GM23338 (cell line): Measurements from ENCODE around the gene FYTTD1. TPM values are rescaled to one million over a fixed set of nuclear protein-coding genes. Genes with fewer than 3 reads are reported as not detected.

Experiments
- ATAC-seq: fragments of 200-7000 bp; cut with Tn5 transposase; 3 replicates; pipeline ENCODE4 v1.9.1; 2020
- DNase-seq: peaks from one replicate; pipeline ENCODE4 v3.0.0-alpha.2; 2015; ENCODE audit warnings: low spot score
- H2AFZ ChIP-seq: fragments of 200-600 bp; sonication (generic); 2 replicates; pipeline ENCODE4 v1.8.0; 2016; ENCODE audit warnings: antibody characterized with exemption, mild to moderate bottlenecking, moderate library complexity
- H3F3A ChIP-seq: fragments of 200-600 bp; sonication (generic); replicated peaks from 2 replicates; pipeline ENCODE4 v1.8.0; 2017; ENCODE audit warnings: antibody characterized with exemption, mixed run types, low read depth
- H3K27ac ChIP-seq: fragments of 200-600 bp; sonication (generic); 2 replicates; pipeline ENCODE4 v1.6.1; 2016; ENCODE audit warnings: low read depth
- H3K27me3 ChIP-seq: fragments of 200-600 bp; sonication (generic); 2 replicates; pipeline ENCODE4 v1.8.0; 2016; ENCODE audit warnings: mild to moderate bottlenecking, mixed run types, moderate library complexity; ENCODE audit not compliant: insufficient read depth
- H3K36me3 ChIP-seq: fragments of 200-600 bp; sonication (generic); 2 replicates; pipeline ENCODE4 v1.8.0; 2016; ENCODE audit warnings: mild to moderate bottlenecking; ENCODE audit not compliant: insufficient read depth
- H3K4me1 ChIP-seq: fragments of 200-600 bp; sonication (generic); 2 replicates; pipeline ENCODE4 v1.8.0; 2016; ENCODE audit warnings: mild to moderate bottlenecking, moderate library complexity; ENCODE audit not compliant: insufficient read depth
- H3K4me2 ChIP-seq: fragments of 200-600 bp; sonication (generic); 2 replicates; pipeline ENCODE4 v1.7.1; 2017; ENCODE audit warnings: mixed run types
- H3K4me3 ChIP-seq: fragments of 200-600 bp; sonication (generic); 2 replicates; pipeline ENCODE4 v1.6.1; 2016; ENCODE audit warnings: mixed run types
- H3K79me2 ChIP-seq: fragments of 200-600 bp; sonication (generic); replicated peaks from 2 replicates; pipeline ENCODE4 v1.8.0; 2017; ENCODE audit warnings: mild to moderate bottlenecking; ENCODE audit not compliant: insufficient read depth
- H3K9me2 ChIP-seq: fragments of 200-600 bp; sonication (generic); 2 replicates; pipeline ENCODE4 v1.8.0; 2017; ENCODE audit not compliant: insufficient read depth
- H4K20me1 ChIP-seq: fragments of 200-600 bp; sonication (generic); replicated peaks from 2 replicates; pipeline ENCODE4 v1.8.0; 2017; ENCODE audit warnings: mild to moderate bottlenecking; ENCODE audit not compliant: insufficient read depth
- H3K27ac Mint-ChIP-seq: 2 replicates; pipeline ENCODE4 v1.8.0; 2020; ENCODE audit warnings: inconsistent platforms, mild to moderate bottlenecking, moderate library complexity, mixed read lengths
- H3K27me3 Mint-ChIP-seq: 3 replicates; pipeline ENCODE4 v1.8.0; 2022; ENCODE audit warnings: low read depth, mild to moderate bottlenecking, moderate library complexity, mixed read lengths, inconsistent platforms; ENCODE audit not compliant: insufficient read depth, poor library complexity
- H3K36me3 Mint-ChIP-seq: 3 replicates; pipeline ENCODE4 v1.8.0; 2021; ENCODE audit warnings: low read depth, mild to moderate bottlenecking, inconsistent platforms, moderate library complexity, mixed read lengths
- H3K4me1 Mint-ChIP-seq: 3 replicates; pipeline ENCODE4 v1.8.0; 2020; ENCODE audit warnings: mild to moderate bottlenecking, inconsistent platforms, mixed read lengths
- H3K4me3 Mint-ChIP-seq: 3 replicates; pipeline ENCODE4 v1.8.0; 2021; ENCODE audit warnings: moderate library complexity, mild to moderate bottlenecking, inconsistent platforms, mixed read lengths
- H3K9me3 Mint-ChIP-seq: 3 replicates; pipeline ENCODE4 v1.8.0; 2020; ENCODE audit warnings: moderate library complexity, mild to moderate bottlenecking, inconsistent platforms, mixed read lengths
- CREB1 ChIP-seq: fragments of 250-450 bp; sonication (Bioruptor Pico); IDR thresholded peaks from 2 replicates; pipeline ENCODE4 v1.5.0; 2020; ENCODE audit warnings: low read depth, mild to moderate bottlenecking, moderate library complexity
- CTCF ChIP-seq, 2 experiments: fragments of 200-600 bp in 1 of 2; sonication (generic) in 1 of 2; conservative IDR thresholded peaks; 2 replicates each; pipeline versions ENCODE4 v1.5.1 to v1.6.1; 2016 to 2017; ENCODE audit warnings: antibody characterized with exemption in 2 of 2, low read depth in 2 of 2, mild to moderate bottlenecking in 2 of 2, moderate library complexity in 1 of 2
- ETS1 ChIP-seq: IDR thresholded peaks from 2 replicates; pipeline ENCODE4 v1.6.1; 2016; ENCODE audit warnings: antibody characterized with exemption
- EZH2 ChIP-seq: fragments of 200-600 bp; sonication (generic); IDR thresholded peaks from one replicate; pipeline ENCODE4 v1.8.0; 2017; ENCODE audit warnings: antibody characterized with exemption, mild to moderate bottlenecking, low read depth; ENCODE audit not compliant: unreplicated experiment
- EZH2phosphoT487 ChIP-seq: fragments of 200-600 bp; sonication (generic); IDR thresholded peaks from one replicate; pipeline ENCODE4 v1.8.1; 2018; ENCODE audit warnings: antibody characterized with exemption; ENCODE audit not compliant: unreplicated experiment
- JUNB ChIP-seq: IDR thresholded peaks from one replicate; pipeline ENCODE4 v1.6.1; 2016; ENCODE audit warnings: antibody characterized with exemption; ENCODE audit not compliant: unreplicated experiment
- NANOG ChIP-seq: IDR thresholded peaks from 2 replicates; pipeline ENCODE4 v1.6.1; 2016; ENCODE audit warnings: antibody characterized with exemption, borderline replicate concordance
- POLR2AphosphoS5 ChIP-seq: IDR thresholded peaks from 2 replicates; pipeline ENCODE4 v1.6.1; 2016; ENCODE audit warnings: antibody characterized with exemption, low read depth
- REST ChIP-seq: IDR thresholded peaks from one replicate; pipeline ENCODE4 v1.6.1; 2018; ENCODE audit warnings: antibody characterized with exemption; ENCODE audit not compliant: unreplicated experiment
- STAT1 ChIP-seq: IDR thresholded peaks from one replicate; pipeline ENCODE4 v1.6.1; 2016; ENCODE audit warnings: antibody characterized with exemption; ENCODE audit not compliant: unreplicated experiment
- ZNF114 ChIP-seq: fragments of 250-450 bp; sonication (Bioruptor Pico); IDR thresholded peaks from 2 replicates; pipeline ENCODE4 v1.5.0; 2020; ENCODE audit warnings: mild to moderate bottlenecking, moderate library complexity
- ZNF331 ChIP-seq: fragments of 250-450 bp; sonication (Bioruptor Pico); IDR thresholded peaks from 2 replicates; pipeline ENCODE4 v1.5.0; 2020; ENCODE audit warnings: low read depth, mild to moderate bottlenecking, moderate library complexity
- ZNF462 ChIP-seq: fragments of 250-450 bp; sonication (Bioruptor Pico); IDR thresholded peaks from 2 replicates; pipeline ENCODE4 v1.5.0; 2020; ENCODE audit warnings: mild to moderate bottlenecking, moderate library complexity
- polyA plus RNA-seq: library from polyadenylated mRNA; unstranded; fragments of >200 nt; fragmentation: Nextera tagmentation; extraction: Ambion mirVana; gene quantifications from 2 replicates; pipeline ENCODE4 v1.2.1, GENCODE V29; 2016
- total RNA-seq: library from RNA; depleted of rRNA; stranded (reverse); fragments of >200 nt; shearing (Covaris generic); gene quantifications from 2 replicates; pipeline ENCODE4 v1.2.3, GENCODE V29; 2014

The FYTTD1 gene
- total and polyA plus RNA-seq, 2 experiments from 2014 or later, result 13.7 to 14.8 TPM

- no peak overlapping the region for H2AFZ ChIP-seq
- peaks cover 10% of the 10 kb centered on the region; the same call in 1 of the 2 replicates for H3K36me3 ChIP-seq
- no peak overlapping the region for H3K4me3 ChIP-seq
- no peak for ATAC-seq
- TF ChIP-seq ZNF331 (CRISPR knock-in tag) (no peak), ZNF114 (CRISPR knock-in tag) (no peak), REST (no peak), CREB1 (no peak), POLR2AphosphoS5 (no peak), EZH2phosphoT487 (no peak), ZNF462 (CRISPR knock-in tag) (no peak), EZH2 (no peak), JUNB (no peak), STAT1 (no peak), ETS1 (no peak), NANOG (no peak), CTCF (conservative IDR thresholded peaks at IDR 0.05; ENCODE audit: low read depth in 2 of 2) (no peak)
- DNase-seq, result no peak
- H4K20me1 ChIP-seq, result no peaks in the 10 kb centered on the region; the same call in none of the 2 replicates
- H3F3A ChIP-seq, result no peaks in the 10 kb centered on the region
- no peak overlapping the region for H3K27ac Mint-ChIP-seq
- H3K27me3 ChIP-seq, result no peaks in the 10 kb centered on the region
- H3K4me1 ChIP-seq, result 0 out of 2 replicates have a peak, but pooled peaks cover 2% of the 10 kb centered on the region
- no peak overlapping the region for H3K4me2 ChIP-seq
- peaks cover 25% of the 10 kb centered on the region for H3K36me3 Mint-ChIP-seq
- H3K27ac ChIP-seq, result no peak overlapping the region
- no peaks in the 10 kb centered on the region for H3K9me2 ChIP-seq
- peaks cover 18% of the 10 kb centered on the region for H3K79me2 ChIP-seq
- H3K27me3 Mint-ChIP-seq, result peaks cover 5% of the 10 kb centered on the region
- peaks cover 16% of the 10 kb centered on the region; the same call in 2 of the 3 replicates for H3K9me3 Mint-ChIP-seq
- no peak overlapping the region for H3K4me3 Mint-ChIP-seq
- H3K4me1 Mint-ChIP-seq, result peaks cover 6% of the 10 kb centered on the region
Observed at GRCh38 chr3:197720694-197721093, 29.0 kb upstream of the FYTTD1 start.
